Tibial nerve (tissue), 4 donors: ENCODE measurements around the gene PPP3CB.

ENCODE experiments used
- EP300 ChIP-seq, 2 donors: sonication (generic); formaldehyde crosslinking; IDR thresholded peaks; one replicate each; pipeline ENCODE4 v1.6.1; 2017; ENCODE audit warnings: antibody characterized with exemption in 2 of 2, mild to moderate bottlenecking in 1 of 2
- POLR2A ChIP-seq, 2 donors: fragments of 450-650 bp; IDR thresholded peaks; one replicate each; pipeline ENCODE4 v1.6.1; 2017; ENCODE audit warnings: antibody characterized with exemption in 2 of 2, mild to moderate bottlenecking in 2 of 2, moderate library complexity in 2 of 2
- TF ChIP-seq, protein P1 (sequence below), 5 experiments: fragments of 200-600 bp in 3 of 5; fragments of 450-650 bp in 2 of 5; sonication (generic) in 3 of 5; IDR thresholded peaks; one replicate each; pipeline ENCODE4 v1.5.1; 2016 to 2019; ENCODE audit warnings: antibody characterized with exemption in 5 of 5, mild to moderate bottlenecking in 3 of 5, moderate library complexity in 2 of 5

GRCh38 chr10:73386583-73386982 is 109.2 kb downstream of the PPP3CB start:
- TF ChIP-seq, protein P1, sequence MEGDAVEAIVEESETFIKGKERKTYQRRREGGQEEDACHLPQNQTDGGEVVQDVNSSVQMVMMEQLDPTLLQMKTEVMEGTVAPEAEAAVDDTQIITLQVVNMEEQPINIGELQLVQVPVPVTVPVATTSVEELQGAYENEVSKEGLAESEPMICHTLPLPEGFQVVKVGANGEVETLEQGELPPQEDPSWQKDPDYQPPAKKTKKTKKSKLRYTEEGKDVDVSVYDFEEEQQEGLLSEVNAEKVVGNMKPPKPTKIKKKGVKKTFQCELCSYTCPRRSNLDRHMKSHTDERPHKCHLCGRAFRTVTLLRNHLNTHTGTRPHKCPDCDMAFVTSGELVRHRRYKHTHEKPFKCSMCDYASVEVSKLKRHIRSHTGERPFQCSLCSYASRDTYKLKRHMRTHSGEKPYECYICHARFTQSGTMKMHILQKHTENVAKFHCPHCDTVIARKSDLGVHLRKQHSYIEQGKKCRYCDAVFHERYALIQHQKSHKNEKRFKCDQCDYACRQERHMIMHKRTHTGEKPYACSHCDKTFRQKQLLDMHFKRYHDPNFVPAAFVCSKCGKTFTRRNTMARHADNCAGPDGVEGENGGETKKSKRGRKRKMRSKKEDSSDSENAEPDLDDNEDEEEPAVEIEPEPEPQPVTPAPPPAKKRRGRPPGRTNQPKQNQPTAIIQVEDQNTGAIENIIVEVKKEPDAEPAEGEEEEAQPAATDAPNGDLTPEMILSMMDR (IDR thresholded peaks at IDR 0.05) = no peak
- TF ChIP-seq POLR2A (IDR thresholded peaks at IDR 0.05) (no peak), EP300 (IDR thresholded peaks at IDR 0.05) (no peak)
